Stimulated activated memory B cell treated with anti-CD40 and anti-IgM and Interleukin-4, amounts not matched to agents 10 μg/mL and 1 μg/mL and 100 μg/mL, for 72 hours (primary cell): ENCODE results near the gene ABCA6.
"Not testable (repeated sequence)": the region's sequence is repeated elsewhere in the genome, so short reads cannot be mapped to it uniquely, and the experiment has no call there.

ENCODE experiments used
- ATAC-seq: fragments of 150-1000 bp; cut with Tn5 transposase; 2 replicates; pipeline ENCODE4 v1.10.0; 2021
- H3K27ac Mint-ChIP-seq: one replicate; pipeline ENCODE4 v1.8.0; 2022; ENCODE audit warnings: mild to moderate bottlenecking, mixed read lengths
- H3K27me3 Mint-ChIP-seq: one replicate; pipeline ENCODE4 v1.8.0; 2022; ENCODE audit warnings: mixed read lengths
- H3K36me3 Mint-ChIP-seq: one replicate; pipeline ENCODE4 v1.8.0; 2022; ENCODE audit warnings: mixed read lengths
- H3K4me1 Mint-ChIP-seq: one replicate; pipeline ENCODE4 v1.8.0; 2022; ENCODE audit warnings: mixed read lengths
- H3K4me3 Mint-ChIP-seq: one replicate; pipeline ENCODE4 v1.8.0; 2022; ENCODE audit warnings: mild to moderate bottlenecking, moderate library complexity, mixed read lengths
- H3K9me3 Mint-ChIP-seq: one replicate; pipeline ENCODE4 v1.8.0; 2022; ENCODE audit warnings: mixed read lengths

The ABCA6 gene

DNA sequence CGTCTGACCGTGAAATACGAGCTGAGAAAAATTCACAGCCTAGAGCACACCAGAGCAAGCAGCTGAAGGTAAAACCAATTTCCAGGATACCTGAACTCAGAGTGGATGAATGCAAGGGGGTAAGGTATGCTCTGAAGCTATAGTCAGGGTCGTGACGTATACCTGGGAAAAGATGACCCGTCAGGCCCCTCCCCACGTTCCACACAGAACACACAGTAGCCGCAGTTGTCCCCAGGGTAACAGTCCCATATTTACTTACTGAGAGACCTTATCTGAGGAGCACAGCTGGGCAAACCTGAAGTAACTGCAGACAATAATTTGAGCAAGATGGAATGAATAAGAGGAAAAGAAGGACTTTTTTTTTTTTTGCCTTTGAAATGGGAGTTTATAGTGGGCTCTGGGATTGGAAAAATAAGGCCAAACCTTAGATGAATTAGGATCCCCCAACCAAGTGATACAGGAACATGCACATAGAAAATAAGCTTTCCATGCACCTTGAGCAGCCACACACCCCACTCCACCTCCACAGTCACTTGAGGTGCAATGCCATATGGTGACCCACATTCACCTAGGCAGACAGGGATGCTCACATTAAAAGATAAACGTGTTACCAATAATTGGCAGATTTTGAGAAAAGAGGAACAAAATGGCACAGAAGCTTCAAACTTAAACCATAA lies 38.0 kb downstream of the ABCA6 start:
- no peaks in the 10 kb centered on the region for H3K9me3 Mint-ChIP-seq
- no peaks in the 10 kb centered on the region for H3K27me3 Mint-ChIP-seq
- H3K36me3 Mint-ChIP-seq, result peaks cover 6% of the 10 kb centered on the region
- H3K27ac Mint-ChIP-seq, result no peak overlapping the region
- peaks cover 7% of the 10 kb centered on the region for H3K4me1 Mint-ChIP-seq
- no peak overlapping the region for H3K4me3 Mint-ChIP-seq
- no peak for ATAC-seq

DNA sequence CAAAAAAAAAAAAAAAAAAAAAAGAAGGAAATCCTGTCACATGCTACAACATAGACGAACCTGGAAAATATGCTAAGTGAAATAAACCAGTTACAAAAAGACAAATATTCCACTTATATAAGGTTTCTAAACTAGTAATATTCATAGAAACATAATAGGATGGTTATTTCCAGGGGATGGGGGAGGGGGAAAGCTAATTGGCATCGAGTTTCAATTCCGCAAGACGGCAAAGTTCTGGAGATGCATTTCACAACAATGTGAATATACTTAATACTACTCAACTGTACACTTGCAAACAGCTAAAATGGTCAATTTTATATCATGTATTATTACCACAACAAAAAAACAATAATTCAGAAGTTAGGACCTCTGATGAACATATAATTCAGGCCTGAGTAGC lies 43.1 kb downstream of the ABCA6 start:
- Mint-ChIP-seq H3K9me3 (no peaks in the 10 kb centered on the region), H3K27ac (no peak overlapping the region), H3K4me3 (no peak overlapping the region), H3K36me3 (no peaks in the 10 kb centered on the region), H3K27me3 (no peaks in the 10 kb centered on the region), H3K4me1 (peaks cover 2% of the 10 kb centered on the region)
- no peak for ATAC-seq

DNA sequence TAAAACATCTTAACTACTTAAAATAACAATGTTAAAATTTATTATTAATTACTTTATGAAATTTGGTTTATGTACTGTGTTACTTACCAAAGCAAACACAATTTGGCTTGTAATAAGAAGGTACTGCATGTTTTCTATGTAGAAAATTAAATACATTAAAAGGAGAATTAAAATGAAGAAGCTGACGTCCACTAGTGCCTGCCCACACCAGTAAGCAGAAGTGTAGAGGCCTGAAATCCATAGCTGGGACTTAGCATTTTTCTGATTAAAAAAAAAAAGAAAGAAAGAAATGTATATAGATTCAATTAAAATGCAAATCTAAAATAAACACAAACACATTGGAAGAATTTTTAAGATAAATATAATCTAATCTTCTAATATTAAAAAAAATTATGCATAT lies 45.2 kb downstream of the ABCA6 start:
- H3K9me3 Mint-ChIP-seq, result no peaks in the 10 kb centered on the region
- H3K36me3 Mint-ChIP-seq, result no peaks in the 10 kb centered on the region
- no peak overlapping the region for H3K4me3 Mint-ChIP-seq
- H3K4me1 Mint-ChIP-seq, result peaks cover 10% of the 10 kb centered on the region
- H3K27me3 Mint-ChIP-seq, result no peaks in the 10 kb centered on the region
- no peak for ATAC-seq
- no peak overlapping the region for H3K27ac Mint-ChIP-seq

DNA sequence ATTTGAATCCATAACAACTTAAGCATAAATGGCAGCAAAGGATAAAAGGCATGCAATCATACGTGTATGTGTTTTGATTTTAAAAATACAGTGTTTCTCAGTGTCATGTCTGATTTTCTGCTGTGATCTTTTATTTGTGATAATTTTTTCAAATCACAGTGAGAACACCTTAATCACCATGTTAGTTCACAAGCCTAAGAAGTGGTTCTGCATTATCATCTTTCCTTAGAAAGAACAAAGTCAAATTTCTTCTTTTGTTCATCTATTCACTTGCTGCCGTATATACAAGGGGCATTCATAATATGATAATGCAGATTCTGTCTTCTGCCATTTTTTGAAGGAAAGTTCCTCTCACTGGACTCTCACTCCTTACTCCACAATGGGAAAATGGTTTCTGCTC lies 47.7 kb downstream of the ABCA6 start:
- H3K36me3 Mint-ChIP-seq, result no peaks in the 10 kb centered on the region
- no peak overlapping the region for H3K27ac Mint-ChIP-seq
- H3K4me3 Mint-ChIP-seq, result no peak overlapping the region
- peaks cover 10% of the 10 kb centered on the region for H3K4me1 Mint-ChIP-seq
- ATAC-seq, result no peak
- no peaks in the 10 kb centered on the region for H3K9me3 Mint-ChIP-seq
- H3K27me3 Mint-ChIP-seq, result no peaks in the 10 kb centered on the region

DNA sequence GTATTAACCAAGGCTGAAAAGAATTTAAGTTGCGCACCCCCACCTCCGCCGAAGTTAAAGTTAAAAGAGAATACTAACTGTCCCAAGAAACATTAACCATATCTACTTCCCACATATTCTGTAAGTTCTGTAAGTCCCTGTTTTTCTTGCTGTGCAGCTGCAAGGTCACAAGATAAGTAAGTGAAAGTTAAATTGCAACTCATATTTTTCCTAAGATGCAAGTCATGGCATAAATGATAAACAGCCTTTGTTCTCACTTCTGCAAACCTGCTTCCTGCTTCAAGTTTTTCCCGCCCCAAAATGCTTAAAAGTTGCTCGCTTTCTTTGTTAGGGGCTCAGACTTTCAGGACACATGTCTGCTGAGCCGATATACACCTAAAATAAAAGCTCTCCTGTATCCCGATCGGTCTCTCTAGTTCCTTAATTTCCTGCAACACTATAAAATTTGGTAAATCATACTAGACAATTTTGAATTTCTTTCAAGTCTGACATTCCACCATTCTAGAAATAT lies 48.4 kb downstream of the ABCA6 start:
- peak overlapping the region; percentile 75 for H3K4me3 Mint-ChIP-seq
- peaks cover 4% of the 10 kb centered on the region for H3K36me3 Mint-ChIP-seq
- peak; percentile 60 for ATAC-seq
- no peaks in the 10 kb centered on the region for H3K27me3 Mint-ChIP-seq
- peaks cover 3% of the 10 kb centered on the region for H3K9me3 Mint-ChIP-seq
- peak overlapping the region; percentile 77 for H3K27ac Mint-ChIP-seq
- peaks cover 10% of the 10 kb centered on the region for H3K4me1 Mint-ChIP-seq

DNA sequence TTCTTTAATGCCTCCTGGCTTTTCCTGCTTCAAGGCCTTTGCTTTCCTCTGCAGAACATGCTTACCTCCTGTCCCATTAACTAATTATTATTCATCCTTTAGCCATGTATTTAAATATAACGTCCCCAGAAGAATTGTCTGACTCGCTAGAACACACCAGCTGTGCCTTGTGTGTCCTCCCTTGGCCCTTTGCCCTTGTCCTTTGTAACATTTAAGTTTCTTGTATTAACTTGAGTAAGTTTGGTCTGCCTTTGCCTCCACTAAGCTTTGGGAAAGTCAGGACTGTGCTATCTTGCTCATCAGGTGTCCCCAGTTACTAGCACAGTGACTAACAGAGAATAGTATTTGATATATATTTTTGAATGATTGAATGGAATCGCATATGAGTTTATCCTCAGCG lies 51.3 kb downstream of the ABCA6 start:
- Mint-ChIP-seq H3K27me3 (no peaks in the 10 kb centered on the region), H3K4me1 (peaks cover 10% of the 10 kb centered on the region), H3K36me3 (peaks cover 4% of the 10 kb centered on the region), H3K27ac (peak overlapping the region; percentile 36), H3K4me3 (no peak overlapping the region), H3K9me3 (peaks cover 3% of the 10 kb centered on the region)
- ATAC-seq, result no peak

DNA sequence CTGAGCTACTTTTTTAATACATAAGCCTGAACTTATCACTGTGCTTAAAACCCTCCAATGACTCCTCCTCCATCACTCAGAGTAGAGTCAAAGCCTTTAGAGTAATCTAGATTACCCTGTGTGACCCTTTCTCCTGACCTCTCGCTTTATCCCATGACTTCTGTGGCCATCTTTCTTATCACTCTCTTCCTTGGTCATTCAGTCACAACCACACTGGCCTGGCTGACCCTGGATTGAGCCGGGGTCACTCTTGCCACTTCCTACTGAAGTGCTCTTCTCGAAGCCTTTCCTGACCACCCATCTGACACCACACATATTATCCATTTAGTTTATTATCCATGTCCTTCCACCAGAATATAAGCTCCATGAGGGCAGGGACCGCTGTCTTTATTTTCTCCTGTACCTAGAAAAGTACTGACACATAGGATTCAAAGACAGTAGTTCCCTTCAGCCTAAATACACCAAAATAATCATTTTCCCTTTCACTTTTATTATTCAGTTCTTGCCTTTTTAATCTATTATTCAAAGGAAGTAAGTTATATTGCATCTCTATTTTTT lies 53.0 kb downstream of the ABCA6 start:
- peaks cover 9% of the 10 kb centered on the region for H3K4me1 Mint-ChIP-seq
- H3K36me3 Mint-ChIP-seq, result peaks cover 5% of the 10 kb centered on the region
- H3K27ac Mint-ChIP-seq, result no peak overlapping the region
- H3K9me3 Mint-ChIP-seq, result peaks cover 3% of the 10 kb centered on the region
- no peak for ATAC-seq
- no peaks in the 10 kb centered on the region for H3K27me3 Mint-ChIP-seq
- no peak overlapping the region for H3K4me3 Mint-ChIP-seq

DNA sequence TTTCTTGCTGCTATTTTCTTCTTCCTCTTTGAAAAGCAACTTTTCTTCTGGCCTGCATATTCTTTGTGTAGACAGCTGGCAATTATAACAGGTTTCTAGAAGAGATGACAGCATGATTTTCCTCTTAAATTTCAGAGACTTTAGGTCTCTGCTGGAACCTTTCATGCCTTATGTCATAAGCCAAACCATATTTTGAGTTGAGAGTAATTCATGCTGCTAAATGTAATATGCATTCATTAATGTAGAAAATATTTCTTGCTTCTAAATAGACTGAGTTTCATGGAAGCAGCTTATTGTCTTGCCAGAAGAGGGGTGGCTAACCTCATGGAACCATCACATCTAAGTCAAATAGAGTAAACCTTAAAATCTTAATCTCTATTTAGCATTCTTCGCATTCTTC lies 55.1 kb downstream of the ABCA6 start:
- no peak for ATAC-seq
- no peak overlapping the region for H3K27ac Mint-ChIP-seq
- H3K9me3 Mint-ChIP-seq, result peaks cover 6% of the 10 kb centered on the region
- H3K4me3 Mint-ChIP-seq, result no peak overlapping the region
- H3K36me3 Mint-ChIP-seq, result peaks cover 25% of the 10 kb centered on the region
- no peaks in the 10 kb centered on the region for H3K4me1 Mint-ChIP-seq
- no peaks in the 10 kb centered on the region for H3K27me3 Mint-ChIP-seq

DNA sequence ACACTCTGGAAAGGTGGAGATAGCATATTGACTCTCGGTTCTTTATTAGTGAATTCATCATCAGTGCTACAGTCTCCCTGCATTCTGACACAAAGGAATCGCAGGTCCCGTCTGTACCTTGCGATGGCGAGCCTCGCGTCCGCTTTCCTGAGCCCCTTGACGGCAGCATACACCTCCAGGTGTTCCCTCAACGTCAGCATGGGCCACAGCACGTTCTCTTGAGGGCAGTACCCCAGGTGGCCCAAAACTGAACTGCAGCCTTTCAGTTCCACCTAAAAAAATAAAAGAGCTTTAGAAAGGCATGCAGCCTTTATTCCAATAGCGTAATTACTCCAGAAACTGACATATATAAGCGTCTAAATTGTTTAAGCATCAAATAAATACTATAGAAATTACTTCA lies 56.8 kb downstream of the ABCA6 start:
- H3K4me1 Mint-ChIP-seq, result no peaks in the 10 kb centered on the region
- ATAC-seq, result no peak
- H3K27ac Mint-ChIP-seq, result no peak overlapping the region
- no peak overlapping the region for H3K4me3 Mint-ChIP-seq
- peaks cover 25% of the 10 kb centered on the region for H3K36me3 Mint-ChIP-seq
- H3K27me3 Mint-ChIP-seq, result no peaks in the 10 kb centered on the region
- H3K9me3 Mint-ChIP-seq, result peaks cover 6% of the 10 kb centered on the region

DNA sequence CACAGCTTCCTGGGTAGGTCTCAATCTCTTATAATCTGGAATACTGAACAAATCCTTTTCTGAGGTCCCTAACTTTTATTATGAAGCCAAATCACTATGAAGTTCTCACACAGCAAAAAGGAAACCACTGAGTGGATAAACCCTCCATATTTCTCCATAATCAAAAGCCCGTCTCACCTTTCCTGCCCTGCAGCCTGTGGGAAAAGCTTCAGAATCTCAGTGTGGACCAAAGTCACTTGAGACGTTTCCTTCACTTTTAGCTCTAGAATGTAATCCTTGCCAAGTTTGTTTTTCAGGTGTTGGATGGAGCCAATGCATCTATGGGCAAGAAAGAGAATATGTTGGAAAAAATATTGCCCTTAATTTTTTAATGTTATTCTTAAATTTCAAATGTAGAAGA lies 59.0 kb downstream of the ABCA6 start:
- H3K27me3 Mint-ChIP-seq, result no peaks in the 10 kb centered on the region
- H3K27ac Mint-ChIP-seq, result no peak overlapping the region
- no peak for ATAC-seq
- H3K4me1 Mint-ChIP-seq, result no peaks in the 10 kb centered on the region
- peaks cover 21% of the 10 kb centered on the region for H3K36me3 Mint-ChIP-seq
- H3K4me3 Mint-ChIP-seq, result no peak overlapping the region
- H3K9me3 Mint-ChIP-seq, result peaks cover 4% of the 10 kb centered on the region

DNA sequence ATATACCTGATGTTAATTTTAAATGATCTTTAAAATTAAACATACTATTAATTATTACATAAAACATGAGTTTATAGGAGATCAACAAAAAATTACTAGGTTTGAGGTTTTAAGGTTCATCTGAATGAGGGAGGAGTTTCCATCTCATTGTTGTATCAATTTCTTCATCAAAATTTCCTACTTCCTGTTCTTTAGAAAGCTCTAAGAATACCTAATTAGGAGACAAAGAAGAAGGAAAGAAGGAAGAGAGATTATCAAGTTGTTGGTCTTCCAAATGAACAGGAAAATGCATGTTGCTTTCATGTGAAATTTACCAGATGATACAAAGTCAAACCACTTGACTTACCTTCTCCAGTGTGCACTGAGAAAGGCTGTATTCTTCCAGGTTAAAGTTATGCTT lies 62.8 kb downstream of the ABCA6 start:
- Mint-ChIP-seq H3K36me3 (peaks cover 32% of the 10 kb centered on the region), H3K4me1 (no peaks in the 10 kb centered on the region), H3K27ac (no peak overlapping the region), H3K9me3 (peaks cover 8% of the 10 kb centered on the region), H3K27me3 (no peaks in the 10 kb centered on the region), H3K4me3 (no peak overlapping the region)
- ATAC-seq, result no peak

DNA sequence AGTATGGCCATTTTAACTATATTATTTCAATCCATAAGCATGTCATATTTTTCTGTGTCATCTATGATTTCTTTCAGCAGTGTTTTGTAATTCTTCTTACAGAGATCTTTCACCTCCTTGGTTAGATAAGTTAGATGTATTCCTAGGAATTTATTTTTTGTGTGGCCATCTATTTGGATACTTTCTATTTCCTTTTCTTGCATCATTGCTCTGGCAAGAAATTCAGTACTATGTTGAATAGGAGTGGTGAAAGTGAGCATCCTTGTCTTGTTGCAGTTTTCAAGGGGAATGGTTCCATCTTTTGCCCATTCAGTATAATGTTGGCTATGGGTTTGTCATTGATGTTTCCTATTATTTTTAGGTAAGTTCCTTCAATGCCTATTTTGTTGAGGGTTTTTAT lies 65.9 kb downstream of the ABCA6 start:
- ATAC-seq, result no peak
- H3K4me1 Mint-ChIP-seq, result peaks cover 12% of the 10 kb centered on the region
- H3K9me3 Mint-ChIP-seq, result peaks cover 21% of the 10 kb centered on the region
- no peaks in the 10 kb centered on the region for H3K27me3 Mint-ChIP-seq
- no peak overlapping the region for H3K27ac Mint-ChIP-seq
- no peak overlapping the region for H3K4me3 Mint-ChIP-seq
- peaks cover 34% of the 10 kb centered on the region for H3K36me3 Mint-ChIP-seq

DNA sequence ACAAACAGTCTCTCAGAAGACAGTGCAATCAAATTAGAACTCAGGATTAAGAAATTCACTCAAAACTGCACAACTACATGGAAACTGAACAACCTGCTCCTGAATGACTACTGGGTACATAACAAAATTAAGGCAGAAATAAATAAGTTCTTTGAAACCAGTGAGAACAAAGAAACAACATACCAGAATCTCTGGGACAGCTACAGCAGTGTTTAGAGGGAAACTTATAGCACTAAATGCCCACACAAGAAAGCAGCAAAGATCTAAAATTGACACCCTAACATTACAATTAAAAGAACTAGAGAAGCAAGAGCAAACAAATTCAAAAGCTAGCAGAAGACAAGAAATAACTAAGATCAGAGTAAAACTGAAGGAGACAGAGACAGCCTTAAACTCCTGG lies 68.3 kb downstream of the ABCA6 start:
- H3K9me3 Mint-ChIP-seq, result peaks cover 21% of the 10 kb centered on the region
- not testable (repeated sequence) for H3K27me3 Mint-ChIP-seq, ATAC-seq, H3K4me3 Mint-ChIP-seq, H3K27ac Mint-ChIP-seq
- peaks cover 20% of the 10 kb centered on the region for H3K4me1 Mint-ChIP-seq
- peaks cover 34% of the 10 kb centered on the region for H3K36me3 Mint-ChIP-seq

DNA sequence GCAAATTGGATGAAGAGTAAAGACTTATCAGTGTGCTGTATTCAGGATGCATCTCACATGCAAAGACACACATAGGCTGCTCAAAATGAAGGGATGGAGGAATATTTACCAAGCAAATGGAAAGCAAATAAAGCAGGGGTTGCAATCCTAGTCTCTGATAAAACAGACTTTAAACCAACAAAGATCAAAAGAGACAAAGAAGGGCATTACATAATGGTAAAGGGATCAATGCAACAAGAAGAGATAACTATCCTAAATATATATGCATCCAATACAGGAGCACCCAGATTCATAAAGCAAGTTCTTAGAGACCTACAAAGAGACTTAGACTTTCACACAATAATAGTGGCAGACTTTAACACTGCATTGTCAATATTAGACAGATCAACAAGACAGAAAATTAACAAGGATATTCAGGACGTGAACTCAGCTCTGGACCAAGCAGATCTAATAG lies 68.9 kb downstream of the ABCA6 start:
- ATAC-seq, H3K27ac Mint-ChIP-seq, H3K4me3 Mint-ChIP-seq, H3K27me3 Mint-ChIP-seq: not testable (repeated sequence)
- peaks cover 34% of the 10 kb centered on the region for H3K36me3 Mint-ChIP-seq
- H3K9me3 Mint-ChIP-seq, result peaks cover 21% of the 10 kb centered on the region
- peaks cover 23% of the 10 kb centered on the region for H3K4me1 Mint-ChIP-seq

DNA sequence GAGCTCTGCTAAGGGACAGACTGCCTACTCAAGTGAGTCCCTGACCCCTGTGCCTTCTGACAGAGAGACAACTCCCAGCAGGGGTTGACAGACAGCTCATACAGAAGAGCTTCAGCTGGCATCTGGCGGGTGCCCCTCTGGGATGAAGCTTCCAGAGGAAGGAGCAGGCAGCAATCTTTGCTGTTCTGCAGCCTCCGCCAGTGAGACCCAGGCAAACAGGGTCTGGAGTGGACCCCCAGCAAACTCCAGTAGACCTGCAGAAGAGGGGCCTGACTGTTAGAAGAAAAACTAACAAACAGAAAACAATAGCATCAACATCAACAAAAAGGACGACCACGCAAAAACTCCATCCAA lies 70.5 kb downstream of the ABCA6 start:
- not testable (repeated sequence) for ATAC-seq, H3K4me3 Mint-ChIP-seq, H3K27me3 Mint-ChIP-seq
- Mint-ChIP-seq H3K9me3 (peaks cover 21% of the 10 kb centered on the region), H3K4me1 (peaks cover 34% of the 10 kb centered on the region), H3K36me3 (peaks cover 24% of the 10 kb centered on the region), H3K27ac (peak overlapping the region; percentile 79)
